Progenitor cell of endocrine pancreas (in vitro differentiated cells): ENCODE measurements around the gene EPX. TPM values are rescaled to one million over a fixed set of nuclear protein-coding genes. Genes with fewer than 3 reads are reported as not detected.

Experiments
- DNase-seq: peaks from one replicate; pipeline ENCODE4 v3.0.0; 2021; ENCODE audit warnings: low spot score; ENCODE audit not compliant: unreplicated experiment
- H3K27ac Mint-ChIP-seq: 2 replicates; pipeline ENCODE4 v1.8.0; 2021; ENCODE audit warnings: mild to moderate bottlenecking, moderate library complexity, mixed read lengths
- H3K27me3 Mint-ChIP-seq: 2 replicates; pipeline ENCODE4 v1.8.0; 2021; ENCODE audit warnings: mixed read lengths
- H3K36me3 Mint-ChIP-seq: 2 replicates; pipeline ENCODE4 v1.8.0; 2022; ENCODE audit warnings: mixed read lengths; ENCODE audit not compliant: insufficient read depth
- H3K4me1 Mint-ChIP-seq: 2 replicates; pipeline ENCODE4 v1.8.0; 2021; ENCODE audit warnings: low read depth, mixed read lengths
- H3K4me3 Mint-ChIP-seq: 2 replicates; pipeline ENCODE4 v1.8.0; 2021; ENCODE audit warnings: low read depth, mild to moderate bottlenecking, moderate library complexity, mixed read lengths
- H3K9me3 Mint-ChIP-seq: 2 replicates; pipeline ENCODE4 v1.8.0; 2021; ENCODE audit warnings: low read depth, mixed read lengths
- CTCF ChIP-seq: fragments of 200-600 bp; sonication (generic); IDR thresholded peaks from one replicate; pipeline ENCODE4 v1.5.0; 2021; ENCODE audit warnings: antibody characterized with exemption, mild to moderate bottlenecking; ENCODE audit not compliant: unreplicated experiment
- total RNA-seq: library from RNA; stranded (reverse); gene quantifications from 2 replicates; pipeline ENCODE4 v1.2.1, GENCODE V29; 2021

EPX gene
- total RNA-seq, 1 donor from 2014 or later: not detected

DNA sequence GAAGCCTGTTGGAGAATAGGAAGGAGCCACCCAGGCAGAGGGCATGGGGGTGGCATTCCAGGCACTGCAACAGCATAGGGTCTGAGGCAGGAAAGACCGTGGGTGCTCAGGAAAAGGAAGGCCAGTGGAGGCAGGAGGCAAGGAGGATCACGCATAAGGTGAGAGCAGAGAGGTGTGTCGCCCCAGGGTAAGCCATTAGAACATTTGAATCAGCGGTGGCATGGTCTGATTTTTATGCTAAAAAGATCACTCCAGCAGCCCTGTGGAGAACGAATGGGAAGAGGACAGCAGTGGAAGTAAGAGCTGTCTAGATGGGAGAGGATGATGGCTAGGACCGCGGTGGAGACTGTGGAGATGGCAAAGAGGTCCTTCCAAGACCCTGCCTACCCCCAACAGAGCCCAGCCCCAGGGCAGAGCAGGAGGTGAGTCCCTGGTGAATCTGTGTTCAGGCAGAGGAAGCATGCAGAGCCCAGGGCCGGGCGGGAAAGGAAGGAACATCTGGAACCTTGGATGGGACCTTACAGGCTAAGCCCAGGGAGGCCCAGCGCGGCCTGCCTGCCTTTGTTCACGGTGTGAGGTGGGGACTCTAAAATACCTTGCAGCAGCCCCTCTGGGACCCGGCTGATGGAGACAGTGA, 53.7 kb downstream of the EPX start:
- no peaks in the 10 kb centered on the region for H3K4me1 Mint-ChIP-seq
- no peak overlapping the region for H3K4me3 Mint-ChIP-seq
- DNase-seq: no peak
- no peaks in the 10 kb centered on the region for H3K36me3 Mint-ChIP-seq
- no peak for TF ChIP-seq CTCF
- no peak overlapping the region for H3K27ac Mint-ChIP-seq
- peaks cover 92% of the 10 kb centered on the region for H3K27me3 Mint-ChIP-seq
- peaks cover 3% of the 10 kb centered on the region for H3K9me3 Mint-ChIP-seq

DNA sequence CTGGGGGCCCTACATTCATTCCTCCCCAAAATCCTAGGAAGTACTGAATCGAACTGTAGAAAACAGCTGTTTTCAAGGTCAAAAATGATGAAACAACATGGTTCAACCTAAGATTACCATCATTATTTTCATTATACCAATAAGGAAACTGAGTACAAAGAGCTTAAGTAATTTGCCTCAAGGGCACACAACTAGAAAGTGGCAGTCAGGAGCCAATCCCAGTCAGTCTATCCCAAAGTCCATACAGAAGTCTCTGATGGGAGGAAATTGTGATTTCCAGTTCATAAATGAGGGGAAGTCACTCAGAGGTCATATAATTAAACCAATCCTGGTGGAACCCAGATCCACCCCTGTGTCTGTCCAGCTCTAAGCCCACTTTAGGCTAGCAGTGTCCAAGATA, 54.3 kb downstream of the EPX start:
- no peak overlapping the region for H3K4me3 Mint-ChIP-seq
- H3K4me1 Mint-ChIP-seq: no peaks in the 10 kb centered on the region
- no peak overlapping the region for H3K27ac Mint-ChIP-seq
- H3K27me3 Mint-ChIP-seq: peaks cover 92% of the 10 kb centered on the region
- no peak for DNase-seq
- peaks cover 3% of the 10 kb centered on the region for H3K9me3 Mint-ChIP-seq
- no peak for TF ChIP-seq CTCF
- no peaks in the 10 kb centered on the region for H3K36me3 Mint-ChIP-seq

- no peak overlapping the region for H3K27ac Mint-ChIP-seq
- H3K36me3 Mint-ChIP-seq: no peaks in the 10 kb centered on the region
- TF ChIP-seq CTCF: no peak
- H3K9me3 Mint-ChIP-seq: peaks cover 3% of the 10 kb centered on the region
- no peaks in the 10 kb centered on the region for H3K4me1 Mint-ChIP-seq
- H3K4me3 Mint-ChIP-seq: no peak overlapping the region
- peaks cover 91% of the 10 kb centered on the region for H3K27me3 Mint-ChIP-seq
- no peak for DNase-seq
Measured at GRCh38 chr17:58247511-58248363, 55.2 kb downstream of the EPX start.

GRCh38 chr17:58248955-58249269, 56.4 kb downstream of the EPX start:
- no peak for DNase-seq
- Mint-ChIP-seq H3K4me3 (no peak overlapping the region), H3K4me1 (no peaks in the 10 kb centered on the region), H3K9me3 (peaks cover 3% of the 10 kb centered on the region), H3K36me3 (no peaks in the 10 kb centered on the region), H3K27ac (no peak overlapping the region), H3K27me3 (peaks cover 90% of the 10 kb centered on the region)
- TF ChIP-seq CTCF: no peak

DNA sequence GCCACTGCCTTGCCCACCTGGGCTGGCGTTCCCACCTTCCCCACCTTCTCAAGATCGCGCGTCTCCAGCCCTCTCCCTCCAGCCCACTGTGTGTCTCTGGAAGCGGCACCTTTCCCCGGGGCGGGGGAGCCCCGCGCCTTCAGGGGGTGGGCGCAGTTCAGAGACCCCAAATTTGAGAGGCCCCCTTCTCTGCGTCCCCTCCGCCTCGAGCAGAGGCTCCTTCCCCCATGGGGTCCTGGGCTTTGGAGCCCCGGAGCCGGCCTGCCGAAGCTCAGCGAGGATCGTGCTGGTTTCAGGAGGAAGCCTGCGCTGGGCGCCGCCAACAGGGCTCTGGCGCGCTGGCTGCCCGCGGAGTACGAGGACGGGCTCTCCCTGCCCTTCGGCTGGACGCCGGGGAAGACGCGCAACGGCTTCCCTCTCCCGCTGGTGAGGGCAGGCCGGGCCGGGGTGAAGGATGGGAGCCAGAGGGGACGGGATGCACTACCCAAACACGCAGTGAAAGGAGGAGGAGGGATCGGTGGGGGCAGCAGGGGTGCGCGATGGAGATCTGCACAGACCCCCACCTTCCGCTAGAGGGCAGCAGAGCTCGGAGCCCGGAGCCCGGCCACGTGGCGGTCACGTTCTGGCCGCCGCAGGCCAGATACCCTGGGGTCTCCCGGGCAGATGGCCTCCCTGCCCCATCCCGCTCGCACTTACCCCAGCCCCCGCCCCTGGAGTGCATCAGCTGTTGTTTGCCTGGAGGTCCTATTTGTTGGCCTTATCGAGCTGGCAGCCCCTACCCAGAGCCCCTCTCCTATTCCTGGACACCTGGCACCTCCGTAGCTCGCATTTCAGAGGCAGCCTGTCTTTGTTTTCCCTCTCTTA, 57.0 kb downstream of the EPX start:
- peaks cover 3% of the 10 kb centered on the region for H3K9me3 Mint-ChIP-seq
- H3K27me3 Mint-ChIP-seq: peaks cover 88% of the 10 kb centered on the region
- H3K36me3 Mint-ChIP-seq: no peaks in the 10 kb centered on the region
- peak; percentile 95 for TF ChIP-seq CTCF
- no peaks in the 10 kb centered on the region for H3K4me1 Mint-ChIP-seq
- DNase-seq: peak; percentile 71
- peak overlapping the region; percentile 59 for H3K4me3 Mint-ChIP-seq
- H3K27ac Mint-ChIP-seq: no peak overlapping the region
